ENCODE measurements around the gene TRRAP.

DNA sequence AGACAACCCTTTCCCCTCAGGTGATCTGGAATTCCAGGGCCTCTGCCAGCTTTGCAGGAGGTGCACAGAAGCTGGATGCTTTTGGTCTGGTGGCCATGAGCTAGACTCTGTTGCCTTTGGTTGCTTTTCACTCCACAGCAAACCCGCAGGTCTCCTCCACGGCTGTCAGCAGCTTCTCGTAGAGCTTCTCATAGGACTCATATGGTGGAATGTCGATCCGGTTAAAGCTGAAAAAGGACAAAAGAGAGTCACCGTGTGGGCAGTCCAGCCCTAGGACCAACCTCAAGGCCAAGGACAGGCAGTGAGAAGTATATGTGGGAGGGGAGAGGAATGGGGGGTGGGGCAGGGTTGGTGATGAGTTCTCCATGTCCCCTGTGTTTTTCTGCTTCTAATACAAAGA, 152.1 kb downstream of the TRRAP start:
- TF ChIP-seq CTCF (IDR thresholded peaks at IDR 0.05) (no peak), POLR2A (IDR thresholded peaks at IDR 0.05) (no peak)

Data from body of pancreas (tissue), 4 donors.